ENCODE data around the gene STARD7.

DNA sequence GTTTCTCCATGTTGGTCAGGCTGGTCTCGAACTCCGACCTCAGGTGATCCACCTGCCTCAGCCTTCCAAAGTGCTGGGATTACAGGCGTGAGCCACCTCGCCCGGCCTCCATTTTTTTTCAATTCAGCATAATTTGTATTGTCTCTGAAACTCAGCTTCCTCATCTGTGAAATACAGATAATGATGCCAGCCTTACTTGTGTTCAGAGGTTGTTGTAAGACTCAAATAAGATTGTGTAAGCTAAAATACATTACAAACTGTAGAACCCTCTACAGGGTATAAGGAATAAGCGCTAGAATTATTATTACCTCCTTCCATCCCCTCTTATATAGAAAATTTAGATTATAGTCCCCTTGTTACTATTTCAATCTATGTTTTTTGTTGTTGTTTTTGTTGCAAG lies 24.8 kb upstream of the STARD7 start:
- TF ChIP-seq, protein P1, sequence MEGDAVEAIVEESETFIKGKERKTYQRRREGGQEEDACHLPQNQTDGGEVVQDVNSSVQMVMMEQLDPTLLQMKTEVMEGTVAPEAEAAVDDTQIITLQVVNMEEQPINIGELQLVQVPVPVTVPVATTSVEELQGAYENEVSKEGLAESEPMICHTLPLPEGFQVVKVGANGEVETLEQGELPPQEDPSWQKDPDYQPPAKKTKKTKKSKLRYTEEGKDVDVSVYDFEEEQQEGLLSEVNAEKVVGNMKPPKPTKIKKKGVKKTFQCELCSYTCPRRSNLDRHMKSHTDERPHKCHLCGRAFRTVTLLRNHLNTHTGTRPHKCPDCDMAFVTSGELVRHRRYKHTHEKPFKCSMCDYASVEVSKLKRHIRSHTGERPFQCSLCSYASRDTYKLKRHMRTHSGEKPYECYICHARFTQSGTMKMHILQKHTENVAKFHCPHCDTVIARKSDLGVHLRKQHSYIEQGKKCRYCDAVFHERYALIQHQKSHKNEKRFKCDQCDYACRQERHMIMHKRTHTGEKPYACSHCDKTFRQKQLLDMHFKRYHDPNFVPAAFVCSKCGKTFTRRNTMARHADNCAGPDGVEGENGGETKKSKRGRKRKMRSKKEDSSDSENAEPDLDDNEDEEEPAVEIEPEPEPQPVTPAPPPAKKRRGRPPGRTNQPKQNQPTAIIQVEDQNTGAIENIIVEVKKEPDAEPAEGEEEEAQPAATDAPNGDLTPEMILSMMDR (IDR thresholded peaks at IDR 0.05), result no peak
- TF ChIP-seq POLR2AphosphoS5 (IDR thresholded peaks at IDR 0.05), result no peak

All from gastroesophageal sphincter (tissue), 3 donors.